Astrocyte of the cerebellum (primary cell): ENCODE measurements around the gene SLC6A11.

Experiments
- DNase-seq: peaks from one replicate; pipeline ENCODE4 v3.0.0-alpha.2; 2011; ENCODE audit warnings: low read depth
- H3K4me3 ChIP-seq: 2 replicates; pipeline ENCODE4 v1.5.1; 2011; ENCODE audit warnings: mild to moderate bottlenecking, low read depth, low read length, moderate library complexity
- CTCF ChIP-seq: IDR thresholded peaks from 2 replicates; pipeline ENCODE4 v1.5.1; 2012; ENCODE audit warnings: low read length, low read depth, moderate library complexity, mild to moderate bottlenecking; ENCODE audit errors: missing control alignments
- in situ Hi-C: cut with HindIII; loops from 2 replicates; pipeline ENCODE4 v1.10.0; 2017; ENCODE audit warnings: low sequenced_read_pairs

SLC6A11 gene

GRCh38 chr3:10816019-10816862 lies at the start of gene SLC6A11:
Gene SLC6A11, plus strand, starts transcription at chr3:10816228. Its CDS starts 38 bp downstream, at chr3:10816266.
- in situ Hi-C loops: no loop called here
- no peak for DNase-seq
- H3K4me3 ChIP-seq: no peak within 1 kb of the TSS
- TF ChIP-seq CTCF: no peak

GRCh38 chr3:10768708-10769394 lies 47.2 kb upstream of the SLC6A11 start:
- TF ChIP-seq CTCF: no peak
- no peak for DNase-seq
- H3K4me3 ChIP-seq: no peak overlapping the region
- in situ Hi-C loops: loop anchor here (5.0 to 25.0 kb wide), 3 partner anchors 38 to 568 kb away; no protein-coding TSS in a partner anchor

- no peak for TF ChIP-seq CTCF
- in situ Hi-C loops: loop anchor here (25.0 kb wide), 1 partner anchor 567 kb away; no protein-coding TSS in a partner anchor
- H3K4me3 ChIP-seq: no peak overlapping the region
- DNase-seq: no peak
Observed at GRCh38 chr3:10770547-10770946, 45.5 kb upstream of the SLC6A11 start.

GRCh38 chr3:10770981-10771380 lies 45.0 kb upstream of the SLC6A11 start:
- no peak for TF ChIP-seq CTCF
- H3K4me3 ChIP-seq: no peak overlapping the region
- DNase-seq: no peak
- in situ Hi-C loops: loop anchor here (25.0 kb wide), 1 partner anchor 566 kb away; no protein-coding TSS in a partner anchor

- no peak overlapping the region for H3K4me3 ChIP-seq
- in situ Hi-C loops: loop anchor here (25.0 kb wide), 1 partner anchor 566 kb away; no protein-coding TSS in a partner anchor
- TF ChIP-seq CTCF: no peak
- DNase-seq: no peak
Observed at GRCh38 chr3:10771486-10772270, 44.4 kb upstream of the SLC6A11 start.
